Measurements from ENCODE around the gene VRTN. TPM values are rescaled to one million over a fixed set of nuclear protein-coding genes. Genes with fewer than 3 reads are reported as not detected.

Gene VRTN
- polyA plus RNA-seq, 1 experiment: not detected

DNA sequence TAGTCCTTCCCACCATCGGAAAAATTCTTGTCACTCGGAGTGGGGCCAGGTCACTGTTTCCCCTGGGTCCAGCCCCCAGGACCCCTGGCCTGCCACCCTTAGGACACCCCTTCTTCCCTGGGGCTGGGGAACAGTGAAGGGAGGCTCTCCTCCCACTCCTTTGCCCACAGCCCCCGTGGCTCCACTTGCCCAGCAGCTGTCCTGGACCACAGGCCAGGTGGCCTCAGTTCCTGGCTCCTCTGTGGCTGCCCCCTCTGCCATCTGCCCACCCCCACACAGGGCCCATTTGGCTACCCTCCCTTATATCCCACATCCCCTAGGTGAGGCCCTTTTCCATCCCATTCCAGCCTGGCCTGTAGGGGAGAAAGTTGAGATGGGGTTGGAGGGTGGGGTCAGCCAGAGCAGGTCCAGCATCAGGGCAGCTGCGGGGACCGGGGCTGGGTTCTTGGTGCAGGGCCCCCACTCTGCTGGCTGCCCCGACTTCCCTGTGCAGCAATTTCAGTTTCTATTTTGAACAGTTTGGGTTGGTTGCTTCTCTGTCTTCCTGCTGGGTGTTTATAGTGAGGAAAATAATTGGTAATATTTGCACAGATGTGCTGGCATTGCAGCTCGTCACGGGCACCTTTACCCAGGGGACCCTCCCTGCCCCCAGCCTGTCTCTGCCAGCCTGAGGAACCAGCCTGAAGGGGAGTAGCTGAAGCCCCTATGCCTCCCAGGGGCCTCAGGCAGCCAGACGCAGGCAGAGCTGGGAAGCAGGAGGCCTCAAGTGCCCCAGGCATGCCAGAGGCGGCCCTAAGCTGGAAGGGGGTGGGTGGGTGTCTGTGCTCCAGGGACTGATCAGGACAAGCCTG is 54.4 kb downstream of the VRTN start:
- no peaks in the 10 kb centered on the region for H3K36me3 ChIP-seq (ENCODE audit: control insufficient read depth, insufficient read depth, low read length)
- TF ChIP-seq, protein P1, sequence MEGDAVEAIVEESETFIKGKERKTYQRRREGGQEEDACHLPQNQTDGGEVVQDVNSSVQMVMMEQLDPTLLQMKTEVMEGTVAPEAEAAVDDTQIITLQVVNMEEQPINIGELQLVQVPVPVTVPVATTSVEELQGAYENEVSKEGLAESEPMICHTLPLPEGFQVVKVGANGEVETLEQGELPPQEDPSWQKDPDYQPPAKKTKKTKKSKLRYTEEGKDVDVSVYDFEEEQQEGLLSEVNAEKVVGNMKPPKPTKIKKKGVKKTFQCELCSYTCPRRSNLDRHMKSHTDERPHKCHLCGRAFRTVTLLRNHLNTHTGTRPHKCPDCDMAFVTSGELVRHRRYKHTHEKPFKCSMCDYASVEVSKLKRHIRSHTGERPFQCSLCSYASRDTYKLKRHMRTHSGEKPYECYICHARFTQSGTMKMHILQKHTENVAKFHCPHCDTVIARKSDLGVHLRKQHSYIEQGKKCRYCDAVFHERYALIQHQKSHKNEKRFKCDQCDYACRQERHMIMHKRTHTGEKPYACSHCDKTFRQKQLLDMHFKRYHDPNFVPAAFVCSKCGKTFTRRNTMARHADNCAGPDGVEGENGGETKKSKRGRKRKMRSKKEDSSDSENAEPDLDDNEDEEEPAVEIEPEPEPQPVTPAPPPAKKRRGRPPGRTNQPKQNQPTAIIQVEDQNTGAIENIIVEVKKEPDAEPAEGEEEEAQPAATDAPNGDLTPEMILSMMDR (IDR thresholded peaks at IDR 0.05; ENCODE audit: insufficient read depth, low read depth, low read length): no peak
- no peak overlapping the region for H3K4me3 ChIP-seq (ENCODE audit: low read depth, low read length)
- ChIA-PET POLR2A (no interaction called here), CTCF (no interaction called here)
- DNase-seq (ENCODE audit: low read depth): no peak
- H3K27me3 ChIP-seq (ENCODE audit: control insufficient read depth, insufficient read depth, low read length): peaks cover 26% of the 10 kb centered on the region

DNA sequence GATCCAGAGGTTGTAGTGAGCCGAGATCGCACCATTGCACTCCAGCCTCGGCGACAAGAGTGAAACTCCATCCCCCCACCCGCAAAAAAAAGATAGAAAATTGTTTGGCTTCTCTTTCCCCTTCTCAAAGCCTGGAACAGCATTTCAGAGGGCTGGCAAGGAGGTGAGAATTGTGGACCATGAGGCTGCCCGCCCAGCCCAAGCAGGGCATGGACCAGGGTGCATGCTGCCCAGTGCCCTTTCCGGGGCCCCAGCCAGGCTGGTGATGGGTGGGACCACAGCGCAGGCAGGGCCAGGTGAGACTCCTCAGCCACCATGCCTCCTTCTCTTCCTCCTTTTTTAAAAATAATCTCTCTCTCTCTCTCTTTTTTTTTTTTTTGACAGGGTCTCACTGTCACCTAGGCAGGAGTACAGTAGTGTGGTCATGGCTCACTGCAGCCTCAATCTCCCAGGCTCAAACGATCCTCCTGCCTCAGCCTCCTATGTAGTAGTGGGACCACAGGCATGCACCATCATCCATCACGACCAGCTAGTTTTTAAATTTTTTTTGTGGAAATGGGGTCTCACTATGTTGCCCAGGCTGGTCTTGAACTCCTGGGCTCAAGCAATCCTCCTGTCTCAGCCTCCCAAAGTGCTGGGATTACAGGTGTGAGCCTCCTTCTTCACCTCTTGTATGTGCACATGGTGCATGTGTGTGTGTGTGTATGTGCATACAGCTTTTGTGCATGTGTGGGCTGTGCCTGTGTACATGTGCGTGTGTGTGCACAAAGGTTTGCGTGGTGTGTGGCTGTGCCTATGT is 55.5 kb downstream of the VRTN start:
- TF ChIP-seq, protein P1 (IDR thresholded peaks at IDR 0.05; ENCODE audit: insufficient read depth, low read depth, low read length): no peak
- Histone ChIP-seq H3K36me3 (ENCODE audit: control insufficient read depth, insufficient read depth, low read length) (no peaks in the 10 kb centered on the region), H3K27me3 (ENCODE audit: control insufficient read depth, insufficient read depth, low read length) (peaks cover 27% of the 10 kb centered on the region), H3K4me3 (ENCODE audit: low read depth, low read length) (no peak overlapping the region)
- ChIA-PET POLR2A (no interaction called here), CTCF (no interaction called here)
- no peak for DNase-seq (ENCODE audit: low read depth)

DNA sequence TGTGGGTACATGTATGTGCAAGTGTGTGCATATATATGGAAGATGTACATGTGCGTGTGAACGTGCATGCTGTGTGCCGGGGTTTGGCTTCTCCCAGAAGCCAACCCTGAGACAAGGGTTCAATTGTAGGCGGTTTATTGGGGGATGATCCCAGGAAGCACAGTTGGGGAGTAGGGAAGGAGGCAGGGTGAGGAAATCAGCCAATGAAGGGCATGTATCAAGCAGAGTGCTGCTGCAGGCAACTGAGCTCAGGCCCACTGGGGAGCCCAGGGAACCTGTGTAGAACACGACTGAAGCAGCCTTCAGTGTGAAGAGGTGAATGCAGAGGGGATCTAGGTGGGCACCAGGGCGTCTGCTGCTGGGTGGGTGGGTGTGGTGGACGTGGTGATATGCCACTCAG is 56.2 kb downstream of the VRTN start:
- no peak for DNase-seq (ENCODE audit: low read depth)
- CTCF ChIA-PET: no interaction called here
- peaks cover 26% of the 10 kb centered on the region for H3K27me3 ChIP-seq (ENCODE audit: control insufficient read depth, insufficient read depth, low read length)
- no peaks in the 10 kb centered on the region for H3K36me3 ChIP-seq (ENCODE audit: control insufficient read depth, insufficient read depth, low read length)
- POLR2A ChIA-PET: no interaction called here
- TF ChIP-seq, protein P1 (IDR thresholded peaks at IDR 0.05; ENCODE audit: insufficient read depth, low read depth, low read length): no peak
- H3K4me3 ChIP-seq (ENCODE audit: low read depth, low read length): no peak overlapping the region

DNA sequence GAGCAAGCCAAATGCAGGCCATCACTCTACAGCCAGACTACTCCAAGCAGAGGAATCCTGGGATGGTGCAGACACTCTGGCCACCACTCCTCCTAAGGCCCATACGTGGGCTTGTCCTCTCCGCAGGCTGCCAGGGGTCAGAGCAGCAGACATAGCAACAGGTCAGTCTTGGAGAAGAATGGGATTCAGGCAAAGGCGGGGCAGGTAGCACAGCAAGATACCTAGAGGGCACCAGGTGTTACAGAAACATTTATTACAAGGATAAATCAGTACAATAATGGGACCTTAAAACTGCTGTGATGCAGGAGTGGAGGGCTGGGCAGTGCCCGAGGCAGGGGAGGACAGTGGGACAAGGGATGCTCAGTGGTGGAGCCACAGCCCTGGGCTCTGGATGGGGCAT is 57.4 kb downstream of the VRTN start:
- Histone ChIP-seq H3K36me3 (ENCODE audit: control insufficient read depth, insufficient read depth, low read length) (no peaks in the 10 kb centered on the region), H3K4me3 (ENCODE audit: low read depth, low read length) (no peak overlapping the region), H3K27me3 (ENCODE audit: control insufficient read depth, insufficient read depth, low read length) (peaks cover 20% of the 10 kb centered on the region)
- TF ChIP-seq, protein P1 (IDR thresholded peaks at IDR 0.05; ENCODE audit: insufficient read depth, low read depth, low read length): no peak
- ChIA-PET POLR2A (no interaction called here), CTCF (no interaction called here)
- DNase-seq (ENCODE audit: low read depth): no peak

DNA sequence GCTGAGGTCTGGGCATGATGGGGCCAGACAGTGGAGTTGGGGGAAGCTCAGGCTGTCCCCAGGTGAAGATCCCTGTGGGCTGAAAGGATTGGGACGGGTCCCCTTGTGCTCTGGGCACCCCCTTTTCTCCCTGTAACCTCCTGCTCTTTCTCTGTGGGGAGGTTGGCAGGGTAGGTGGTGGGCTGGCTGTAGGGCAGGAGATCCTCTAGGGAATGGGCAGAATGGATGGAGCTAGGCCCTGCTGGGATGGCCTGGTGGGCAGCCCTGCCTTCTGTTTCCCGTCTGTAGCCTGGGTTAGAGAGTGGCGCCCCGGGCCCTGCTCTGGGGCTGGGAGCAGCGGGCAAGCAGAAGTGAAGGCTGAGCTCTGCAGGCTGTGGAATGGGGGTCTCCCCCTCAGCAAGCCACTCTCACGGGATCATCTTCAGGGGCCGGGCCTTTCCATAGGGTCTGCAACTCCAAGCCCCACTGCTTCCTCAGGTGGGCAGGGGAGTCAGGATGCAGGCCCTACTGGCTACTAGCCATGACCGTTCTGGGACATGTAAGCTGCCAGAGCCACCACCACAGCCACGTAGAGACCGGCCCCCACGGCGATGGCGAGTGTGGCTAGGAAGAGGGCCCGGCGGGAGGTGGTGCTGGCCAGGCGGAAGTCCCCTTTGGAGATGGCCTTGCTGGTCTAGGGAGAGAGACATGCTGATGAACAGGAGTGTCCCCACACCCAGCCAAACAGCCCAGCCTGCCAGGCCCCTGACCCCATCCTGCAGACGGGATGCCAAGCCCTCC is 58.9 kb downstream of the VRTN start:
- TF ChIP-seq, protein P1 (IDR thresholded peaks at IDR 0.05; ENCODE audit: insufficient read depth, low read depth, low read length): no peak

More for the DNA sequence above, 58.9 kb downstream of the VRTN start:
- ChIA-PET POLR2A (no interaction called here), CTCF (interaction anchor here (0.6 kb wide), 1 partner anchor 19 kb away, joined by 3 read pairs; no protein-coding TSS in a partner anchor)
- no peaks in the 10 kb centered on the region for H3K36me3 ChIP-seq (ENCODE audit: control insufficient read depth, insufficient read depth, low read length)
- no peak overlapping the region for H3K4me3 ChIP-seq (ENCODE audit: low read depth, low read length)
- no peak for DNase-seq (ENCODE audit: low read depth)
- peaks cover 18% of the 10 kb centered on the region for H3K27me3 ChIP-seq (ENCODE audit: control insufficient read depth, insufficient read depth, low read length)
